A549 treated with AZD9567 at 1 μM for 4 hours (cell line): Measurements from ENCODE around the gene IPO4. TPM values are rescaled to one million over a fixed set of nuclear protein-coding genes. Genes with fewer than 3 reads are reported as not detected.

ENCODE experiments used
- total RNA-seq: library from RNA; stranded (reverse); fragments of 200-300 nt; extraction: Qiagen RNA extraction; gene quantifications from 5 replicates; pipeline ENCODE4 v1.2.3, GENCODE V29; 2022; ENCODE audit not compliant: insufficient read depth

IPO4 gene, protein sequence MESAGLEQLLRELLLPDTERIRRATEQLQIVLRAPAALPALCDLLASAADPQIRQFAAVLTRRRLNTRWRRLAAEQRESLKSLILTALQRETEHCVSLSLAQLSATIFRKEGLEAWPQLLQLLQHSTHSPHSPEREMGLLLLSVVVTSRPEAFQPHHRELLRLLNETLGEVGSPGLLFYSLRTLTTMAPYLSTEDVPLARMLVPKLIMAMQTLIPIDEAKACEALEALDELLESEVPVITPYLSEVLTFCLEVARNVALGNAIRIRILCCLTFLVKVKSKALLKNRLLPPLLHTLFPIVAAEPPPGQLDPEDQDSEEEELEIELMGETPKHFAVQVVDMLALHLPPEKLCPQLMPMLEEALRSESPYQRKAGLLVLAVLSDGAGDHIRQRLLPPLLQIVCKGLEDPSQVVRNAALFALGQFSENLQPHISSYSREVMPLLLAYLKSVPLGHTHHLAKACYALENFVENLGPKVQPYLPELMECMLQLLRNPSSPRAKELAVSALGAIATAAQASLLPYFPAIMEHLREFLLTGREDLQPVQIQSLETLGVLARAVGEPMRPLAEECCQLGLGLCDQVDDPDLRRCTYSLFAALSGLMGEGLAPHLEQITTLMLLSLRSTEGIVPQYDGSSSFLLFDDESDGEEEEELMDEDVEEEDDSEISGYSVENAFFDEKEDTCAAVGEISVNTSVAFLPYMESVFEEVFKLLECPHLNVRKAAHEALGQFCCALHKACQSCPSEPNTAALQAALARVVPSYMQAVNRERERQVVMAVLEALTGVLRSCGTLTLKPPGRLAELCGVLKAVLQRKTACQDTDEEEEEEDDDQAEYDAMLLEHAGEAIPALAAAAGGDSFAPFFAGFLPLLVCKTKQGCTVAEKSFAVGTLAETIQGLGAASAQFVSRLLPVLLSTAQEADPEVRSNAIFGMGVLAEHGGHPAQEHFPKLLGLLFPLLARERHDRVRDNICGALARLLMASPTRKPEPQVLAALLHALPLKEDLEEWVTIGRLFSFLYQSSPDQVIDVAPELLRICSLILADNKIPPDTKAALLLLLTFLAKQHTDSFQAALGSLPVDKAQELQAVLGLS
- total RNA-seq, result 73.9 to 90.6 TPM (median 84.9 TPM) in 5 replicates

DNA sequence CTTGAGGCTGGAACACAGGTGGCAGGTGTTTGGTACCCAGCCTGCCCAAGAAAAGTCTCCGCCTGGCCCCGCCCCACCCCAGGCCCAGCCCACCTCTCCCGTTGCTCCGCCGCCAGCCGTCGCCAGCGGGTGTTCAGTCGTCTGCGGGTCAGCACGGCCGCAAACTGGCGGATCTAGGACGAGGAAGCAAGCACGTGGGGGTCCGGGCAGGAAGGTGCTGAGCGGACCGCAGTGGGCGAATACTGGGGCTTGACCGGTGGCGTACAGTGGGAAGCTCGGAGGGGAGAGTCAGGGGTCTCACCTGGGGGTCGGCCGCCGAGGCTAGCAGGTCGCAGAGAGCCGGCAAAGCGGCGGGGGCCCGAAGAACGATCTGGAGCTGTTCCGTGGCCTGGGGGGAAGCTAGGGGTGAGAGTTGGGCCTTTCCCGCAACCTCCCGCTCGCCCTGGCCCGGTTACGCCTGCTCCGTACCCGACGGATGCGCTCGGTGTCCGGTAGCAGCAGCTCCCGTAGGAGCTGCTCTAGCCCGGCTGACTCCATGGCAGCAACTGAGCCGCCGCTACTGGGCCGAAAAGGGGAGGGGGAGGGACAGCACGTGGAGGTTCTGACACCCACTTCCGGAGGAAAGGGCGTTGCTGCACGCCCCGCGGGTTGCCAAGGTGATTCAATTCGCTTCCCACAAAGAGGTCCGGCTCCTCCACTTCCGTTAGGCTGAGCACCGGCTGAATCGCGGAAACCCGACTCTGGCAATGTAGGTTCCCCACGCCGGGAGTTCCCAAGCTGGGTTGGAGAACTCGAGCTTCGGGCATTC lies at the start of gene IPO4:
TSS of gene IPO4 (minus strand) at position 566 of the 808 bp plus-strand sequence. CDS start at position 537, 29 bp downstream.

DNA sequence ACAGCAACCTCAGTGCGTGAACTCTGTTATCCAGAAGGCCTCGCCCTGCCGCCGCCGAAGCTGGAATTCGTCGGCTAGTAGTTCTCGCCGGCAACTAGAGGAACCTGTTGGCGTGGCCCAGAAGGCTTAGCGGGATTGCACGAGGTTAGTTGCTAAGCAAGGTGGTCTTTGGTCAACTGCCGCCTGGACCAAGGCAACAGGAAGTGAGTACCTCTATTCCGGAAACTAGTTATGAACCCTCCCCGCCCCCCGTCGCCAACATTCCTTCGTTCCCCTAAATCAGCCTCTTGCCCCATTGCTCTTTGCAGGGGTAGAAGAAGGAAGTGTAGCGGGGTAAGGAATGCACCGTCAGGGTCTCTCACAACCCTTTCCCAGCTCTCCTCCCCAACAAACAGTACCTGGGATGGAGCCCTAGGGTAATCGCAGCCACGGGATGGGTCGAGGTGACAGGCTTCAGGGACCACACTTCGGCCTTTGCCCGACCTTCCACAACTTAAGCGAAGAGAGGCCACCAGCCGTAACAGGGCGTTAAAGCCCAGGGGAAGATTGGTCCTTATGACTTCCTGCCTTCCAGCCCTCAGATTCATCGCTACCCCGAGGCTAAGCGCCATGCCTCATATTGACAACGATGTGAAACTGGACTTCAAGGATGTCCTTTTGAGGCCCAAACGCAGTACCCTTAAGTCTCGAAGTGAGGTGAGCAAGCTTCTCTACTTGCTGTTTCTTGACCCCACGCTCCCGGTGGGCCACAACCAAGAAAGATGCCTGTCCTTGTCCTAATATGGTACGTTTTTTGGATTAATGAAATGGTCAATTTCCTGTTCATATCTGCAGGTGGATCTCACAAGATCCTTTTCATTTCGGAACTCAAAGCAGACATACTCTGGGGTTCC lies 44.3 kb upstream of the IPO4 start, which contains the start of gene GMPR2:
TSS of gene GMPR2 (plus strand) at position 285 of the 893 bp plus-strand sequence. CDS start at position 610, 325 bp downstream.

DNA sequence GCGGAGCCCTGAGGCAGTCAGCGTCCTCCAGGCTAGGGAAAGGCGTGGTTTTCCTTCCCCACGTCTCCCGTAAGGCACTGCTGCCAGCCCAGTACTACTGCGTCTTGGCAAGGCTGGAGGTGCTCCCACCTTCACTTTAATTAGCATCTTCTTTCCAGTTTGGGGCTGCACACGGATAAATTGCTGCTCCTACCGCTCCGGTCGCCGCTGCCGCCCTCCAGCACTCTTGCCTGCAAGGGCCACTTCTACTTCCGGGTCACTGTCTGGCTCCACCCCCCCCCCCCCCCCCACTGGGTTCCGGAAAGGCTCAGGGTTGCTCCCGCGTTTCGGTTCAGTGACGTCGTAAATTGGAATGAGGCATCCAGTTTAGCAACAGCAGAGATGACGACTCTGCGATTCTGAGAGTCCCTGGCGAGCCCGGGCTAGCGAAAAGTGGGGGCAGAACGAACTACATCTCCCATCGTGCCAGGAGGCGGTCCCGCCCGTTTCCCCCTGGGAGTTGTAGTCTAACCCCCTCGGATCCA lies 43.6 kb upstream of the IPO4 start, which contains the start of gene NEDD8:
TSS of gene NEDD8 (minus strand) at position 247 of the 524 bp plus-strand sequence. CDS start at position 147, 100 bp downstream.

DNA sequence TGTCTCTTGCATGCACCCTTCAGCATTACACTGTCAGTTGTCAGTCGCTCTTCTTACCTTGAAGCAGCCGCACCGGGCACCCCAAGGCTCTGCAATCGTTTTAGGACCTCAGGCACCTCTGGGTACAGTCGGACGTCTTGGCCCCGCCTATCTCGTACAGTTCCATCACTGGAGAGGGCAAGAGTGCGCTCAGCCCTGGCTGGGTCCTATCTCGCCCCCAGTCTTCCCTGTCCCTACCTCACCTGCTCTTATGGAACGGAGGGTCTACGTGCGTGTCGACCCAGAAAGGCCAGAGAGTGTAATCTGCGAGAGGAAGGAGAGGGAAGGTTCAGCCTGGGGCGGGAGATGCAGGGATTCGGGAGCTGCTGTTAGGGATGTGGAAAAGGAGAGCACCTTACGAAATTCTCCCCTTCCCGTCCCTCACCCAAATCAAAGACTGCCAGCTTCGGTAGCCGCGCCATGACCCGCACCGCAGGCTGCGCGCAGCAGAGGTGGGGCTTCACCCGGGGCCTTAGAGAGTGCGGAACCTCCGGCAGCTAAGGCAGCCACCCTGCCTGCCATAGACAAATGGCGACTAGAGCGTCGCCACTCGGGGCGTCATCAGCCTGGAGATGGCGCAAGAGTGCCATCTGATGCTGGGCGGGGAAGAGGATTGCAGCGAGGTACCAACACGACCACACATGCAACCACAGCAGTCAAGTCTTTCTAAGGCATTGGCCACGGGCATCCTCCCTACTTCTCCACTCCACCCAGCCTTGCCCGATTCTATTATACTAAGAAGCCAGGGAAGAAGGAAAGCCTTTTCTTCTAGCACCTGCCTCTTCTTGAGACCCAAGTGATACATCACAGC lies 27.1 kb upstream of the IPO4 start, which contains the start of gene MDP1:
TSS of gene MDP1 (minus strand) at position 572 of the 850 bp plus-strand sequence. CDS start at position 461, 111 bp downstream.

DNA sequence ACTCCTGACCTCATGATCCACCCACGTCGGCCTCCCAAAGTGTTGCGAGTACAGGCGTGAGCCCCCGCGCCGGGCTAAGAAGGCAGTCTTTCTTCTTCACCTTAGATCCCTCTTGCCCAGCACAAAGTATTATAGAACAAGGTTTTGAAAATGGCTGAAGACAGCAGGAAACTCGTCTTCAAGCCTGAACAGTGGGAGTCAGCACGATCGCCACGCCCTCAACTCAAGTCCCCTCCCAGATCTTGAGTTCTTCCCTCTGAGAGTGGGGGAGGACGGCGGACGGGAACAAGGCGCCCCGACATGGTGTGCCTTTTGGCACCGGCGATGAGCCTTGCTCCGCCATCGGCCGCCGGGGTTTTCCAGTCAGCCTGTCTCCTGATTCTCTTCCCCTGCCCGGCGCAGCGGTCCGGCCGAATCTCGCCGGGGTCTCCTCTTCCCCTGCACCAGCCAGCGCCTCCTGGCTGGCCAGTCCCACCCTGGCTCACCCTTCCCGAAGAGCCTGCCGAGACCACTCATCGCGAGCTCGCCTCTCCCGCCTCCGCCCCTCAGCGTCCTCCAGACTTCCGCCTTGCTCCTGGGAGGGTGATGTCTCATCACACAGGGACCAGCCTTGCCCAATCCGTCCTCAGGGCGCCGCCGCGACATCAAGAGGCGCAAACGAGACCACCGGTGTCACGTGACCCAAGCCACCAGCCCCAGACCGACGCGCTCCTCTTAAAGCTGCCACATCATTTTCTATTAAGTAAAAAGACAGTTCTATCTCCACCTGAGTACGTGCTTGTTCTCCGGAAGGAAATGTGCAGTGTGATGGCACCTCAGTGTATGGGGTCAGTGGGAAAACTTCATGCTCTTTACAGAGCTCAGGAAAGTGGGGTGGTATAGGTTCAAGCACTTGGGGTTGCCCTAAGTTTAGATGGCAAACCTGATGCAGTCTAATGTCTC lies 24.6 kb upstream of the IPO4 start, which contains the start of gene CHMP4A:
TSS of gene CHMP4A (minus strand) at position 565 of the 942 bp plus-strand sequence. CDS start at position 516, 49 bp downstream.

DNA sequence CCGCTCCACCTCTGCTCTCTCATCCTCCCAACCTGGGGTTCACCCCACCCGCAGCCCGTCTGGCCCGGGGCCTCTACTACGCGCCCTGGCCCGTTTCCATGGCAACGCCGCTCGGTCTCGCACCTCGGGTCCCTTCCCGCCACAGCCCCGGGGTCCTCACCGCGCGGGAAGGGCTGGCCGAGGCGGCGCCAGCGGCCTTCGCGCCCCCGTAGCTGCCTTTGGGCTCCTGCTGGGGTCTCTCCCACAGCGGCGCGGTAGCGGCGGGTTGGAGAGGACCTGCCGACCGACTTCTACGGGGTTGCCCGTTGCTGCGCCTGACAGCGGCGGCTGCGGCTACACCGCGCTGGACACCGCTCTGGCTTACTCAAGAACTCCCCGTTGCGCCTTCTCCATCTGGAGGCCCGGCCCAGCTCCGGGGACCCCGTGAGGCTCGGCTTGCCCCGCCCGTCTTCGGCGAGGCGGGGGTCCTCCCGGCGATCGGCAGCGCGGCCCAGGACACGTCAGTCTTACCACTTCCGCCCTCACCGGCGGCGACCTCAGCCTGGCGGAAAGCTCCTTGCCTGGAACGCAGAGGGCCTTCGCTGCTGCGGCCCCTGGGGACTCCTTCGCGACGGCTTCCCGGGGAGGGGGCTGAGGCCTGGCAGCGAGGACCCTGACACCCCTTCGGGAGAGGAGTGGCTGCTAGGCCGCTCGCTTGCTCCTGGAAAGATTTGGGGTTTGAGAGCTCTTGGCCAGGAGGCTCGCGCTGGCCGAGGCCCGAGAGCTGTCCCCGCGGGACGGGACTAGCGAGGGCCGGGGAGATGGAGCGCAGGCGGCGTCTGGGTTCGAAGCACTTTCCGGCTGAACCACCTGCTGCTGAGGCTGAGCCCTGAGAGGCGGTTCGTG lies 6.8 kb upstream of the IPO4 start, which contains the start of gene TM9SF1:
TSS of gene TM9SF1 (minus strand) at position 256 of the 885 bp plus-strand sequence. CDS start 422 bp downstream, outside the sequence.

DNA sequence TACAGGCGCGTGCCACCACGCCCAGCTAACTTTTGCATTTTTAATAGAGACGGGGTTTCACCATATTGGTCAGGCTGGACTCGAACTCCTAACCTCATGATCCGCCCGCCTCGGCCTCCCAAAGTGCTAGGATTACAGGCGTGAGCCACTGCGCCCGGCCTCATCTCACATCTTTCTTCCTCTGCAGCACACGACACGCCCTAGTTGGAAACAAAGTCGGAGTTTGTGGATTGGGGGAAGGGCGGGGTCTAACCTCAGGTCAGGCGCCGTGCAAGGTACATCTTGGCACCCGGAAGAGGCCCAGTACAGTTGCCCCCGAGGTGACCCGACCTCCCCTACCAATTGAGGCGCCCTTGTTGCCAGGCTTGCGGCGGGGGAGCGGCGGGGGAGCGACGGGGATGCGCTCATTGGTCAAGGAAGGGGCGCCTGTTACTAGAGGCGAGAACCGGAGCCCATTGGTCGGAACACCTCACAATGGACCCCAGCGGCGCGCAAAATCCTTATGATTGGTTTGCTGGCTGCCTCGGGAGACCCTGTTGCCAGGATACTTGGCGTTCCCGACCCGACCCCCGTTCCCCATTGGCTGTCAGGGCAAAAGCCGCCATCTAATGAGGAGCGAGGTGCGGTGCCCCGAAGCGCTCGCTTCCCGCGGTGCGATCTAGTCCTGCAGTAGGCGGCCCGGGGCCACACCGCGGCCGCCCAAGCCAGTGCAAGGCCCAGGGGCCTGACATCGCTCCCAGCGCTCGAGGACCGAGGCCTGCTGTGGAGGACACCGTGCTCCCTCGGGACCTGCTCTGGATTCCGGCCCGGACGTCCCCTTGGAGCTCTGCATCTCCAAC lies 17.0 kb downstream of the IPO4 start, which contains the start of gene REC8:
TSS of gene REC8 (plus strand) at position 659 of the 839 bp plus-strand sequence. CDS start 473 bp downstream, outside the sequence.

DNA sequence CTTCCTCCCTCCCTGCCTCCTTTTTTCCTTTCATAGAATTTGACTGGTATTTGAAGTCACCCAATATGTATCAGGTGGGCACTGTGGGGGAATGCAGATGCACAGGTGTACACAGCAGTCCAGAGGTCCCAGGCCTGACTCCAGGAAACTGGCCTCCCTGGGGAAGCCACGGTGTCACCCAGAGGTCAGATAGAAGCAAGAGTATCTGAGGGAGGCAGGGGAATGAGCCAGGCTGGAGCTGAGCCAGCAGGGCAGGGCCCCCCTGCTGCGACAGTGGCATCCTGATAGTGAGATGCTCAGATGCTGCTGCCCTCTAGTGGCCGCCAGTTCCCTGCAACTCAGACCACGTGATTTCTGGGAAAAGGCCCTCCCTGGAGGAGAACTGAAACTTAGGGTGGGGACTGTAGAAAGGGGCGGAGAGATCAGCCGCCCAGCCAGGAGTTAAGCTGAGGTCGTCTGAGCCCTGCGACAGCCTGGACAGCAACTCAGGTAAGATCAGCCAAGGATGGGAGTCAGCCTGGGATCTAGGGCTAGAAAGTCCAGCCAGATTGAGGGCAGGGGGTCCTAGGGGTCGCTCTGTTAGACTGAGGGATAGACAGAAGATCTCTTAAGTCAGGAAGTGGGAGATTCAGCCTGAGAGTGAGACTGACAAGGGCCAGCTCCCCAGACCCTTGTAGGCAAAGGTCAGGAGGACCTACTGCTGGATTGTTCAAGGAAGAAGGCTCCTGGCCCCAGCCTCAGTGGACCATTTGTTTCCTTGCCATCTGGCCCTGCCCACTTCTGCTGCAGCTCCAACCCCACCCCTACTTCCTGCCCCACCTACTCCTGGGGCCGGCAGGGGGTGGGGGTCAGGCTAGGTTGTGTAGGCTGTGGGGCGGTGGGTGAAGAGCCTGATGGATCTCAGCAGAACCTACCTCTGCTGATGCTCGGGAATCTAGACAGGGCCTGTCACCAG lies 27.5 kb downstream of the IPO4 start, which contains the start of gene IRF9:
TSS of gene IRF9 (plus strand) at position 416 of the 955 bp plus-strand sequence. CDS start 880 bp downstream, outside the sequence.

DNA sequence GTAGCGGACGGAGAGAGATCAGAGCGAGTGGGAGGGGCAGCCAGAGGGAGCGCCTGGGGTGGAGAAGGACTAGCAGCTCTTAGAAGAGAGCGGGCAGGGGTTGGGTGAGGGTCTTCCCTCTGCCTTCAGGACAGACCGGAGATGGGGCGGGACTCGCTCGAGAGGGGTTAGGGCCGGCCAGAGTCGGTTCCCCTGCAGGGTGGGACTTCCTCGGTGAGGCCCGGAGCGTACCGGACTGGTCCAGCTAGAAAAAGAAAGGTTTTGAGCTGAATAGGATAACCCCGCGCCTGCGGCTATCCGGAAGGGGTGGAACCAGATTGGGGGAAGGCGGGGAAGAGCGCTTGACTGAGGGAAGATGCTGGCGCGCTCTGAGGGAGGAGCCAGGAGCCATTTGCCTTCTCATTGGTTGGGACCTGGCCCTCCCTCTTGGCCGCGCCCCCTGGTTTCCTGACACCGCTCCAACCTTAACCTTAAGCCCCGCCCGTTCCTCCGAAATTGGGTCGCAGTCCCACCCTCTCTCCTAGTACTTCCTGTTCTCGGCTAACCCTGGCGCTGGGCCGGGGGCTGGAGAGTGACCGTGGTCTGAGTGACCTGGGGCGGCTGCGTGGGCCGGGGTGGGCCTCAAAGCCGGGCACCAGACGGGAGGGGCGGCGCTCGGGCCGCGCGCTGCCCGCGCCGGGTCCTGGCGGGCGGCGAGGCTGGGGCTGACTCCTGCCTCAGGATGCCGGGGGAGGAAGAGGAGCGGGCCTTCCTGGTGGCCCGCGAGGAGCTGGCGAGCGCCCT lies 41.4 kb downstream of the IPO4 start, which contains the start of gene RNF31:
TSS of gene RNF31 (plus strand) at position 521 of the 783 bp plus-strand sequence. CDS start at position 722, 201 bp downstream.

DNA sequence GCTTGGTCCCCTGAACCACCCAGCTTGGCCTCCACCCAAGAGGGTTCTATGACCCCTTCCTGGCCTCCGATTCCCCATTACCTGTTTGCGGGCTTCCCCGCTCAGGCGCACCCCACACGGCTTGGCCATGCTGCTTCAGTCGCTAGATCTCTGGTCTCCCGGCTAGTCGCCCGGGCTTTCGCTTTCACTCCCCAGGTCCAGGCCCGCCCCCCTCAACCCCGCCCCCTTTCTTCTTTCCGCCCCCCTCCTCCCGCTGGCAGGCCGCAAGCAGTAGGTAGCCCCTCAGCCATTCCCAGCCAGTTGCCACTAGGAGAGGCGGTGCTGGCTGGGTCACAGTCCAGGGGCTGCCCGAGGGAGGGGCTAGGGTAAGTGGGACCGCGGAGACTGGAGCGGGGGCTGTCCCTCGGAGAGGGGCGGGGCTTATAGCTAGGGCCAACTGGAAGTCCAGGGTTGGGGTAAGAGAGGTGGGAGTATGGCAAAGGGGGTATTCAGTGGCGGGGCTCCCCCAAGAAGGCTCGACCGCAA lies 42.1 kb downstream of the IPO4 start, which contains the start of gene PSME2:
TSS of gene PSME2 (minus strand) at position 158 of the 525 bp plus-strand sequence. CDS start at position 129, 29 bp downstream.

DNA sequence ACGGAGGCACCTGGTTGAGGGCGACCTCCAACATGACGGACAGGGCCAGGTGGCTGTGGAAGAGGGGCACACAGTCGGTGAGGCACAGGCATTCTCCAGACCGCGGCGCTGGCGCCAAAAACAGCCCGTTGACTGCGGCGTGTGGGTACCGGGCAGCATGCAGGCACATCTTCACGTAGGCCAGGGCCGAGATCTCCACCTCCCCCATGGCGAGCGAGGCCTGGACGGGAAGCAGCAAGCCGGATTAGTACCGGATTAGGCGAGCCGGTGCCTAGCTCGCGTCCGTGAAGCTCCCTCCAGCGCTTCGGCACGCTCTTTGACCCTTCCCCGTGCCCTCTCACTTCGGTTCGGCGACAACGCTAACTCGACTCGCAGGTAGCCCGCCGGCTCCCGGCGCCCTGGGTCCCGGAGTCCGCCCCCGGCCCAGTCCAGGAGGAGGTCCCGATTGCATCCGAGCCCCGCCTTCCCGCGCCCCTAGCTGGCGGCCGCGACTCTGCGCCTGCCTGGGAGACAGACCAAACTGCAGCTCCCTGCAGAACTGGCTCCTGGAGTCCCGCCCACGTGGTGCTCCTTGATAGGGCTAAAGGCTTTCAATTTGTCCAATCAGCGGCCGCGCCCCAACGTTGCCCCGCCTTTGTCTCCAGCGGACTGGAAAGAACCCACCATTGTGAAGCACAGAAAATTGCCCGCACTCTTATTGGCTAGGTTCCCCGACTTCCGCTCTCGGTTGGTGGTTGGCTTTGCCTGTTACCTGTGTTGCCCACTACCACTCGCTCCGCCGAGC lies 47.3 kb downstream of the IPO4 start, which contains the start of gene EMC9:
TSS of gene EMC9 (minus strand) at position 495 of the 784 bp plus-strand sequence. CDS start at position 208, 287 bp downstream.

